Large intestine (tissue), 12 donors: Measurements from ENCODE around the gene RMDN2. TPM values are rescaled to one million over a fixed set of nuclear protein-coding genes. Genes with fewer than 3 reads are reported as not detected.

ENCODE experiments used
- DNase-seq, 2 donors: peaks; one replicate each; pipeline versions ENCODE4 v3.0.0 to v3.0.0-alpha.2; 2013
- H3K27ac ChIP-seq: one replicate; pipeline ENCODE4 v1.5.1; 2013; ENCODE audit warnings: low read length
- H3K27me3 ChIP-seq: 2 replicates; pipeline ENCODE4 v1.6.1; 2013; ENCODE audit warnings: low read length; ENCODE audit not compliant: control insufficient read depth, insufficient read depth
- H3K36me3 ChIP-seq: 2 replicates; pipeline ENCODE4 v1.6.1; 2013; ENCODE audit warnings: low read length; ENCODE audit not compliant: control insufficient read depth, insufficient read depth
- H3K4me1 ChIP-seq: one replicate; pipeline ENCODE4 v1.6.1; 2013; ENCODE audit warnings: low read length; ENCODE audit not compliant: control insufficient read depth, insufficient read depth
- H3K4me3 ChIP-seq: one replicate; pipeline ENCODE4 v1.5.1; 2013; ENCODE audit warnings: low read length
- H3K9me3 ChIP-seq: one replicate; pipeline ENCODE4 v1.6.1; 2013; ENCODE audit warnings: mild to moderate bottlenecking, low read depth, low read length, moderate library complexity; ENCODE audit not compliant: control insufficient read depth
- WGBS: methylation state at CpG from one replicate; pipeline ENCODE4 v1.1.5; 2013; ENCODE audit warnings: low lambda C conversion rate; ENCODE audit not compliant: insufficient coverage; 5-methylcytosine and 5-hydroxymethylcytosine counted together
- long read RNA-seq, 11 donors: transcript quantifications; one replicate each; lab custom pipeline, GENCODE V29; 2026
- polyA plus RNA-seq: library from polyadenylated mRNA; unstranded; fragments of 120-200 nt; gene quantifications from one replicate; pipeline ENCODE4 v1.2.1, GENCODE V29; 2013

Gene RMDN2
- 23.9 TPM for polyA plus RNA-seq
- long read RNA-seq, donor 1, partial matches to known transcripts, result 0 of 2 reads
- long read RNA-seq, donor 1, other reads (novel, unspliced or antisense), result 0 of 2 reads
- long read RNA-seq, donor 2, transcript RMDN2-202 (11 exons, 1,381 nt), result major isoform, 6 of 6 reads
- long read RNA-seq, donor 2, partial matches to known transcripts, result 0 of 6 reads
- long read RNA-seq, donor 2, other reads (novel, unspliced or antisense), result 0 of 6 reads
- long read RNA-seq, donor 3, result 0 reads
- long read RNA-seq, donor 4, result 0 reads
- long read RNA-seq, donor 5, partial matches to known transcripts, result 5 of 6 reads
- long read RNA-seq, donor 5, other reads (novel, unspliced or antisense), result 0 of 6 reads
- long read RNA-seq, donor 6, partial matches to known transcripts, result 0 of 3 reads
- long read RNA-seq, donor 6, other reads (novel, unspliced or antisense), result 0 of 3 reads
- long read RNA-seq, donor 7, partial matches to known transcripts, result 0 of 3 reads
- long read RNA-seq, donor 7, other reads (novel, unspliced or antisense), result 0 of 3 reads
- long read RNA-seq, donor 8, partial matches to known transcripts, result 6 of 8 reads
- long read RNA-seq, donor 8, other reads (novel, unspliced or antisense), result 0 of 8 reads
- long read RNA-seq, donor 9, partial matches to known transcripts, result 0 of 1 reads
- long read RNA-seq, donor 9, other reads (novel, unspliced or antisense), result 0 of 1 reads
- long read RNA-seq, donor 10, transcript RMDN2-202 (11 exons, 1,381 nt), result major isoform, 11 of 11 reads
- long read RNA-seq, donor 10, partial matches to known transcripts, result 0 of 11 reads
- long read RNA-seq, donor 10, other reads (novel, unspliced or antisense), result 0 of 11 reads
- long read RNA-seq, donor 11, partial matches to known transcripts, result 0 of 3 reads
- long read RNA-seq, donor 11, other reads (novel, unspliced or antisense), result 0 of 3 reads

- Histone ChIP-seq H3K9me3 (no peaks in the 10 kb centered on the region), H3K4me1 (peaks cover 48% of the 10 kb centered on the region), H3K27ac (peak within 1 kb of the TSS; percentile 95), H3K4me3 (peak within 1 kb of the TSS; percentile 78), H3K36me3 (peaks cover 4% of the 10 kb centered on the region), H3K27me3 (no peaks in the 10 kb centered on the region)
- DNase-seq, result peak; percentile 88 to 96
- WGBS, result 0% methylated on average over 6 of the region's 79 CpGs
Measured at GRCh38 chr2:37925063-37925897, at the start of gene RMDN2. Gene RMDN2, plus strand, starts transcription at chr2:37925287. Its CDS starts 3,991 bp downstream, at chr2:37929278.

- WGBS, result no CpG with 5 or more reads among the region's 15 CpGs
- H3K4me1 ChIP-seq, result peaks cover 9% of the 10 kb centered on the region
- H3K4me3 ChIP-seq, result no peak overlapping the region
- no peaks in the 10 kb centered on the region for H3K9me3 ChIP-seq
- no peaks in the 10 kb centered on the region for H3K27me3 ChIP-seq
- no peaks in the 10 kb centered on the region for H3K36me3 ChIP-seq
- no peak overlapping the region for H3K27ac ChIP-seq
- DNase-seq, result peak in 1 of 2 donors; percentile 60
Measured at GRCh38 chr2:37875403-37875906, 49.6 kb upstream of the RMDN2 start.

GRCh38 chr2:37876227-37876626 is 48.9 kb upstream of the RMDN2 start:
- Histone ChIP-seq H3K27ac (no peak overlapping the region), H3K36me3 (no peaks in the 10 kb centered on the region), H3K4me3 (no peak overlapping the region), H3K4me1 (peaks cover 11% of the 10 kb centered on the region), H3K9me3 (no peaks in the 10 kb centered on the region), H3K27me3 (no peaks in the 10 kb centered on the region)
- WGBS, result no CpG with 5 or more reads among the region's 9 CpGs
- no peak for DNase-seq

DNA sequence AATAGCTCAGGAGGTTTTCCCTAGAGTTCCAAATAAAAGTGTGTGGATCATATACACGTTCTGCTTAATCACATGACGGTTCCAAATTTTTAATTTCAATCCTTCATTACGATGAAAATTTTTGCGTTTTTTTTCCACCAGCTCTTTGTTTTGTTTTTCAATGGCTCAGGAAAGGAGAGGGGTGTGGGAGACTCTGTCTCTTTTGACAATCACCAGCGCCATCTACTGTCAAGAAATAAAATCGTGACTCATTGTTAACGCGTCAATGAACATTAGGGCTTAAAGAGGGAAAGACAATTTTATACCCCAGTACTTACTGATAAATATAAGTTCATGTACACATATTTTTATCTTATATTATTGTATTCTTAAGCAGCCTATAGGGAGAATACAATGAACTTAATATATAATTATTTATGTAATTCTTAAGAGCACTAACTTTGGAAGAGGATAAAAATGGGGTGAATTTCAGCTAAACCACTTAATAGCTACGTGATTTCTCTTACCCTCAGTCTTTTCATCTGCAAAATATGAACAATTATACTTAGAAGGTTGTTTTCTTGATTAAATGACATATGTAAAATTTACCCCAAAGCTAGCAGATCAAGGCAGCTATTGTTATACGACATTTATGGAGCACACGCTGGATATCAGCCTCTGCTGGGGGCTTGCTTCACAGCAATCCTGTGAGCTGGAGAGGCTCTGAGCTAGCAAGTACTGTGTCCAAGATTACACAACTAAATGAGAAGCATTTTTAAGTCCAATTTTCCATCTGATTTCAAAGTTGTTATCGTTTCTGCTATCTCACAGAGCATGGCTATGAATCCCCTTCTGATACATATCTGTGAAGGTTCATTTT is 47.4 kb upstream of the RMDN2 start:
- Histone ChIP-seq H3K4me3 (no peak overlapping the region), H3K27me3 (no peaks in the 10 kb centered on the region), H3K36me3 (no peaks in the 10 kb centered on the region), H3K27ac (no peak overlapping the region), H3K4me1 (peaks cover 8% of the 10 kb centered on the region), H3K9me3 (no peaks in the 10 kb centered on the region)
- peak in 1 of 2 donors; percentile 49 for DNase-seq
- WGBS, result 25% methylated on average over 4 of the region's 12 CpGs

DNA sequence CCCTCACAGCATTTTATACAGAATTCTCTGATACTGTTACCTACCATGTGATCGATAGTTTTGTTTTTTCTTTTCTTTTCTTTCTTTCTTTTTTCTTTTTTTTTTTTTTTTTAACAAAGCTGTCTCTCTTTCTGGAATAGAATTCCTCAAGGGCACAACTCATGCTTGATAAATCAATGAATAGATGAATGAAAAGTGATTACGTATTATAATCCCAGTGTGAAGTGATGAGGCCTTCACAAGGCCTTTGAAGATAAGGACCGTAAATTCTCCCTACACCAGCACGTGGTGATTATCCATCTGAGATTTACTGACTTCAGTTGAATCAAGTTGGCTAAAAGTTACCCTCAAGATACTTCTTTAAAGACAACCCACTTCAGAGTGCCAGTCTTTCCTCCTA is 46.6 kb upstream of the RMDN2 start:
- Histone ChIP-seq H3K4me1 (peaks cover 8% of the 10 kb centered on the region), H3K36me3 (no peaks in the 10 kb centered on the region), H3K4me3 (no peak overlapping the region), H3K27me3 (no peaks in the 10 kb centered on the region), H3K9me3 (no peaks in the 10 kb centered on the region), H3K27ac (no peak overlapping the region)
- no peak for DNase-seq
- WGBS, result 56% methylated on average over 3 of the region's 4 CpGs

- H3K4me1 ChIP-seq, result peaks cover 6% of the 10 kb centered on the region
- H3K36me3 ChIP-seq, result no peaks in the 10 kb centered on the region
- no peak for DNase-seq
- no peak overlapping the region for H3K27ac ChIP-seq
- H3K9me3 ChIP-seq, result no peaks in the 10 kb centered on the region
- H3K27me3 ChIP-seq, result no peaks in the 10 kb centered on the region
- H3K4me3 ChIP-seq, result no peak overlapping the region
- WGBS, result 100% methylated on average over 1 of the region's 9 CpGs
Measured at GRCh38 chr2:37880551-37880950, 44.5 kb upstream of the RMDN2 start.

- Histone ChIP-seq H3K9me3 (no peaks in the 10 kb centered on the region), H3K27me3 (peaks cover 2% of the 10 kb centered on the region), H3K4me3 (no peak overlapping the region), H3K4me1 (peaks cover 3% of the 10 kb centered on the region), H3K27ac (no peak overlapping the region), H3K36me3 (no peaks in the 10 kb centered on the region)
- peak; percentile 87 to 90 for DNase-seq
- WGBS, result 100% methylated on average over 1 of the region's 9 CpGs
Measured at GRCh38 chr2:37881397-37881796, 43.7 kb upstream of the RMDN2 start.

- WGBS, result 100% methylated on average over 1 of the region's 1 CpG
- peaks cover 3% of the 10 kb centered on the region for H3K4me1 ChIP-seq
- no peak for DNase-seq
- H3K4me3 ChIP-seq, result no peak overlapping the region
- H3K27ac ChIP-seq, result no peak overlapping the region
- H3K36me3 ChIP-seq, result no peaks in the 10 kb centered on the region
- H3K9me3 ChIP-seq, result no peaks in the 10 kb centered on the region
- H3K27me3 ChIP-seq, result peaks cover 2% of the 10 kb centered on the region
Measured at GRCh38 chr2:37882036-37882435, 43.1 kb upstream of the RMDN2 start.

DNA sequence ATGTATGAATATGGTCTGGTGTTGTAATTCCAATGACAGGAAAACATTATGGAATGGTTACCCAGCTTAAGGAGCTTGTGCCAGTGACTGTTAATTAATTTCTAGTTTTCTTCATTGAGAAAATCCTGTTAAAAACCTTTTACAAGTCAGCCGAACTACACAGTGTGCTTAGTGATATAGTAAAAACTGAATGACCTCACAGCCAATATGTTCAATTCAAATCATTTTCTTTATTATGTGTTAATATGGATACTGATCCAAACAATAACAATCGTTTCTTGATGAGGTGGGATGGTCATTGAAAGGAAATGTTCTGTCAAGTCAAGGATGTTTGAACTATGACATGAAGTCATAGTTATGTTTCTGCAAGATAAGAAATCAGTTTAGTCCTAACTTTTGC is 41.6 kb upstream of the RMDN2 start:
- WGBS, result no CpG with 5 or more reads among the region's 2 CpGs
- Histone ChIP-seq H3K27me3 (peaks cover 2% of the 10 kb centered on the region), H3K36me3 (no peaks in the 10 kb centered on the region), H3K4me1 (peaks cover 3% of the 10 kb centered on the region), H3K9me3 (no peaks in the 10 kb centered on the region), H3K4me3 (no peak overlapping the region), H3K27ac (no peak overlapping the region)
- no peak for DNase-seq
